ENCODE measurements around the gene C12orf42. TPM values are rescaled to one million over a fixed set of nuclear protein-coding genes. Genes with fewer than 3 reads are reported as not detected.

The C12orf42 gene
- total RNA-seq, 2 donors from 2014 or later, result not detected

GRCh38 chr12:103278329-103278728 lies 217.4 kb downstream of the C12orf42 start:
- H3K9ac ChIP-seq (ENCODE audit: low read depth in 2 of 2, low read length in 2 of 2), result no peak overlapping the region
- no peak for DNase-seq
- H3K4me1 ChIP-seq, result no peaks in the 10 kb centered on the region
- H3K4me3 ChIP-seq, result no peak overlapping the region
- intact Hi-C loops (cut with DNase I), result no loop called here
- no peak overlapping the region for H3K27ac ChIP-seq
- H3K9me3 ChIP-seq, result no peaks in the 10 kb centered on the region
- TF ChIP-seq CTCF (IDR thresholded peaks at IDR 0.05), result no peak
- no peaks in the 10 kb centered on the region for H3K27me3 ChIP-seq
- H3K36me3 ChIP-seq, result no peaks in the 10 kb centered on the region

- H3K27me3 ChIP-seq, result no peaks in the 10 kb centered on the region
- H3K36me3 ChIP-seq, result no peaks in the 10 kb centered on the region
- no peak overlapping the region for H3K4me3 ChIP-seq
- H3K9me3 ChIP-seq, result no peaks in the 10 kb centered on the region
- TF ChIP-seq CTCF (IDR thresholded peaks at IDR 0.05), result no peak
- H3K4me1 ChIP-seq, result no peaks in the 10 kb centered on the region
- no peak overlapping the region for H3K27ac ChIP-seq
- no peak for DNase-seq
- H3K9ac ChIP-seq (ENCODE audit: low read depth in 2 of 2, low read length in 2 of 2), result no peak overlapping the region
- intact Hi-C loops (cut with DNase I), result no loop called here
Observed at GRCh38 chr12:103273645-103274044, 222.1 kb downstream of the C12orf42 start.

- DNase-seq, result no peak
- Histone ChIP-seq H3K27ac (no peak overlapping the region), H3K9me3 (no peaks in the 10 kb centered on the region), H3K4me1 (no peaks in the 10 kb centered on the region), H3K4me3 (no peak overlapping the region), H3K36me3 (no peaks in the 10 kb centered on the region), H3K9ac (ENCODE audit: low read depth in 2 of 2, low read length in 2 of 2) (no peak overlapping the region), H3K27me3 (no peaks in the 10 kb centered on the region)
- intact Hi-C loops (cut with DNase I), result no loop called here
- TF ChIP-seq CTCF (IDR thresholded peaks at IDR 0.05), result no peak
Observed at GRCh38 chr12:103272949-103273348, 222.8 kb downstream of the C12orf42 start.

GRCh38 chr12:103269946-103270345 lies 225.8 kb downstream of the C12orf42 start:
- Histone ChIP-seq H3K9ac (ENCODE audit: low read depth in 2 of 2, low read length in 2 of 2) (no peak overlapping the region), H3K27ac (no peak overlapping the region), H3K4me1 (no peaks in the 10 kb centered on the region), H3K36me3 (no peaks in the 10 kb centered on the region), H3K4me3 (no peak overlapping the region), H3K27me3 (no peaks in the 10 kb centered on the region), H3K9me3 (no peaks in the 10 kb centered on the region)
- DNase-seq, result no peak
- intact Hi-C loops (cut with DNase I), result no loop called here
- no peak for TF ChIP-seq CTCF (IDR thresholded peaks at IDR 0.05)

- no peaks in the 10 kb centered on the region for H3K4me1 ChIP-seq
- DNase-seq, result no peak
- H3K9me3 ChIP-seq, result no peaks in the 10 kb centered on the region
- no peak overlapping the region for H3K9ac ChIP-seq (ENCODE audit: low read depth in 2 of 2, low read length in 2 of 2)
- H3K27me3 ChIP-seq, result no peaks in the 10 kb centered on the region
- no peaks in the 10 kb centered on the region for H3K36me3 ChIP-seq
- no peak overlapping the region for H3K4me3 ChIP-seq
- TF ChIP-seq CTCF (IDR thresholded peaks at IDR 0.05), result no peak
- H3K27ac ChIP-seq, result no peak overlapping the region
- intact Hi-C loops (cut with DNase I), result no loop called here
Observed at GRCh38 chr12:103268831-103269514, 226.8 kb downstream of the C12orf42 start.
